HepG2 (cell line): ENCODE measurements around the gene CST3. TPM values are rescaled to one million over a fixed set of nuclear protein-coding genes. Genes with fewer than 3 reads are reported as not detected.

Experiments used
- DR1 ChIP-seq: sonication (generic); formaldehyde crosslinking; IDR thresholded peaks from 2 replicates; pipeline ENCODE4 v1.8.0; 2021; ENCODE audit warnings: mild to moderate bottlenecking, missing genetic modification reagents, inconsistent platforms
- MBD4 ChIP-seq: IDR thresholded peaks from 2 replicates; pipeline ENCODE4 v1.6.1; 2012; ENCODE audit warnings: low read length, inconsistent platforms, borderline replicate concordance
- ONECUT2 ChIP-seq: sonication (generic); formaldehyde crosslinking; IDR thresholded peaks from 2 replicates; pipeline ENCODE4 v1.4.0; 2020; ENCODE audit warnings: missing genetic modification reagents
- SMC3 ChIP-seq: IDR thresholded peaks from 2 replicates; pipeline ENCODE4 v1.6.1; 2011; ENCODE audit warnings: low read length, improper control_type of control experiment
- polyA plus RNA-seq, 8 experiments: library from polyadenylated mRNA; depleted of rRNA in 3 of 8; stranded (reverse) in 7 of 8; unstranded in 1 of 8; fragments of >200 nt; fragmentation: Illumina TruSeq in 4 of 8; extraction: Trizol in 4 of 8; gene quantifications; 2 replicates each; pipeline versions ENCODE4 v1.2.1 to v1.2.3, GENCODE V29; 2011 to 2016; ENCODE audit warnings: low read depth in 4 of 8, missing spikeins in 1 of 8, mixed read lengths in 1 of 8; ENCODE audit not compliant: insufficient read depth in 1 of 8
- total RNA-seq, 5 experiments: library from RNA; depleted of rRNA; stranded (reverse); fragments of >200 nt; fragmentation: Illumina TruSeq; extraction: Trizol; gene quantifications; 2 replicates each; pipeline ENCODE4 v1.2.3, GENCODE V29; 2016; ENCODE audit warnings: low read depth in 1 of 5
- TF ChIP-seq, protein P1 (sequence below): sonication (generic); formaldehyde crosslinking; conservative IDR thresholded peaks from 2 replicates; pipeline ENCODE4 v1.8.0; 2022; ENCODE audit warnings: low read depth, missing genetic modification reagents
- TF ChIP-seq, protein P2 (sequence below): IDR thresholded peaks from 2 replicates; pipeline ENCODE4 v1.6.1; 2012; ENCODE audit warnings: low read length, improper control_type of control experiment
- TF ChIP-seq, protein P3 (sequence below): sonication (generic); formaldehyde crosslinking; conservative IDR thresholded peaks from 2 replicates; pipeline ENCODE4 v1.8.0; 2022; ENCODE audit warnings: mild to moderate bottlenecking, moderate library complexity, missing genetic modification reagents
- TF ChIP-seq, protein P4 (sequence below): sonication (generic); formaldehyde crosslinking; IDR thresholded peaks from 2 replicates; pipeline ENCODE4 v1.4.0; 2020; ENCODE audit warnings: missing genetic modification reagents, borderline replicate concordance
- TF ChIP-seq, protein P5 (sequence below): sonication (generic); formaldehyde crosslinking; conservative IDR thresholded peaks from 2 replicates; pipeline ENCODE4 v1.4.0; 2020; ENCODE audit warnings: missing genetic modification reagents
- TF ChIP-seq, protein P6 (sequence below): IDR thresholded peaks from 2 replicates; pipeline ENCODE4 v1.4.0; 2020; ENCODE audit warnings: mild to moderate bottlenecking, missing genetic modification reagents

The CST3 gene
- total and polyA plus RNA-seq, 2 of the 13 experiments (the other 11 are each of a cell fraction or from before 2014, with no cell fraction given) = 690 to 1,005 TPM

DNA sequence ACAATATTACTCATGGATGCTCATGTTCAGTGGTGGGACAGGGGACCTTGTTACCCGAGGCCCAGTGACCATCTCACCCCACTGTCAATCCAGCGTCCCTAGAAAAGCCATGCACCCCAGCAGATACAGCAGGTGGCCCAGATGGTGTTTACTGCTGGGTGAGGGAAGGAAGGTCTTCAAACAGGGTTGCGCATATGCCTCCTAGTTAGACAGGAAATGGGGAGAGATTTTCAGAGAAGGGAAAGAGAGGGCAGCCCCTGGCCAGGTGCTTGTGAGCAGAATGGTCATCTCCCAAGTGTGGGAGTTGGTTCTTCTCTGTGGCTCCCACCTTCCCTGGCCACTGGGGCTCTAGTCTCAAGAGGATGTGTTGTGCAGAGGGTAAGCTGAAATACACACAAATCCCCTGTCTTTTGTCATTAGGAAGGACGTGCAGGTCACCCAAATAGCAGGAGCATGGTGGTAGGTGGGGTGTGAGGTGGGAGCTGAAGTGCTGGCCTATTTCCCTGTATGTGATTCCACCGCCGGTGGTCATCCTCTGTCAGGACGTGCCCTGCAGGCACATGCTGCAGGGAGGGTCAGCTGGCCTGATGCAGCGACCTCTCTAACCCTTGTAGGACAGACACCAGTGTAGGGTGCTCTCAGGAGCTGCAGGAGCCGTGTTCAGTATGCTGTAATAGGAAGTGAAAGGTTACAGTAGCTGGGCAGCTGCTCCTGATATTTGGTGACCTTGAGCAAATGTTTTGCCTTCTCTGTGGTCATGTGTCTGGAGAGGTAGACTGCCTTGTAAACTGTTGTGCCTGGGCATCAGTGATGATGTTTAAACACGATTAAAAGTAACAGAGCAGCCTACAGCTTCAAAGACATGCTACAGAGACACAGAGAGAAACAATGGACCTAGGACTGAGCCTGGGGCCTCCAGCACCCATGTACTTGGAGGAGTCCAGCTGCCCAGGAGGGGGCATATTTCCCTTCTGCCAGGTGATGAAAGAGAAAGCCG is 3.2 kb upstream of the CST3 start (continued):
- TF ChIP-seq, protein P1, sequence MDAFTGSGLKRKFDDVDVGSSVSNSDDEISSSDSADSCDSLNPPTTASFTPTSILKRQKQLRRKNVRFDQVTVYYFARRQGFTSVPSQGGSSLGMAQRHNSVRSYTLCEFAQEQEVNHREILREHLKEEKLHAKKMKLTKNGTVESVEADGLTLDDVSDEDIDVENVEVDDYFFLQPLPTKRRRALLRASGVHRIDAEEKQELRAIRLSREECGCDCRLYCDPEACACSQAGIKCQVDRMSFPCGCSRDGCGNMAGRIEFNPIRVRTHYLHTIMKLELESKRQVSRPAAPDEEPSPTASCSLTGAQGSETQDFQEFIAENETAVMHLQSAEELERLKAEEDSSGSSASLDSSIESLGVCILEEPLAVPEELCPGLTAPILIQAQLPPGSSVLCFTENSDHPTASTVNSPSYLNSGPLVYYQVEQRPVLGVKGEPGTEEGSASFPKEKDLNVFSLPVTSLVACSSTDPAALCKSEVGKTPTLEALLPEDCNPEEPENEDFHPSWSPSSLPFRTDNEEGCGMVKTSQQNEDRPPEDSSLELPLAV (CRISPR knock-in tag) = no peak
- TF ChIP-seq, protein P2, sequence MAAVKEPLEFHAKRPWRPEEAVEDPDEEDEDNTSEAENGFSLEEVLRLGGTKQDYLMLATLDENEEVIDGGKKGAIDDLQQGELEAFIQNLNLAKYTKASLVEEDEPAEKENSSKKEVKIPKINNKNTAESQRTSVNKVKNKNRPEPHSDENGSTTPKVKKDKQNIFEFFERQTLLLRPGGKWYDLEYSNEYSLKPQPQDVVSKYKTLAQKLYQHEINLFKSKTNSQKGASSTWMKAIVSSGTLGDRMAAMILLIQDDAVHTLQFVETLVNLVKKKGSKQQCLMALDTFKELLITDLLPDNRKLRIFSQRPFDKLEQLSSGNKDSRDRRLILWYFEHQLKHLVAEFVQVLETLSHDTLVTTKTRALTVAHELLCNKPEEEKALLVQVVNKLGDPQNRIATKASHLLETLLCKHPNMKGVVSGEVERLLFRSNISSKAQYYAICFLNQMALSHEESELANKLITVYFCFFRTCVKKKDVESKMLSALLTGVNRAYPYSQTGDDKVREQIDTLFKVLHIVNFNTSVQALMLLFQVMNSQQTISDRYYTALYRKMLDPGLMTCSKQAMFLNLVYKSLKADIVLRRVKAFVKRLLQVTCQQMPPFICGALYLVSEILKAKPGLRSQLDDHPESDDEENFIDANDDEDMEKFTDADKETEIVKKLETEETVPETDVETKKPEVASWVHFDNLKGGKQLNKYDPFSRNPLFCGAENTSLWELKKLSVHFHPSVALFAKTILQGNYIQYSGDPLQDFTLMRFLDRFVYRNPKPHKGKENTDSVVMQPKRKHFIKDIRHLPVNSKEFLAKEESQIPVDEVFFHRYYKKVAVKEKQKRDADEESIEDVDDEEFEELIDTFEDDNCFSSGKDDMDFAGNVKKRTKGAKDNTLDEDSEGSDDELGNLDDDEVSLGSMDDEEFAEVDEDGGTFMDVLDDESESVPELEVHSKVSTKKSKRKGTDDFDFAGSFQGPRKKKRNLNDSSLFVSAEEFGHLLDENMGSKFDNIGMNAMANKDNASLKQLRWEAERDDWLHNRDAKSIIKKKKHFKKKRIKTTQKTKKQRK = no peak
- TF ChIP-seq MBD4 = no peak
- peak; percentile 25; the same call in 1 of the 2 replicates for TF ChIP-seq SMC3
- TF ChIP-seq, protein P3, sequence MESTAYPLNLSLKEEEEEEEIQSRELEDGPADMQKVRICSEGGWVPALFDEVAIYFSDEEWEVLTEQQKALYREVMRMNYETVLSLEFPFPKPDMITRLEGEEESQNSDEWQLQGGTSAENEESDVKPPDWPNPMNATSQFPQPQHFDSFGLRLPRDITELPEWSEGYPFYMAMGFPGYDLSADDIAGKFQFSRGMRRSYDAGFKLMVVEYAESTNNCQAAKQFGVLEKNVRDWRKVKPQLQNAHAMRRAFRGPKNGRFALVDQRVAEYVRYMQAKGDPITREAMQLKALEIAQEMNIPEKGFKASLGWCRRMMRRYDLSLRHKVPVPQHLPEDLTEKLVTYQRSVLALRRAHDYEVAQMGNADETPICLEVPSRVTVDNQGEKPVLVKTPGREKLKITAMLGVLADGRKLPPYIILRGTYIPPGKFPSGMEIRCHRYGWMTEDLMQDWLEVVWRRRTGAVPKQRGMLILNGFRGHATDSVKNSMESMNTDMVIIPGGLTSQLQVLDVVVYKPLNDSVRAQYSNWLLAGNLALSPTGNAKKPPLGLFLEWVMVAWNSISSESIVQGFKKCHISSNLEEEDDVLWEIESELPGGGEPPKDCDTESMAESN = 0 out of 2 replicates have a peak, but pooled peaks have one; percentile 10
- no peak for TF ChIP-seq DR1 (CRISPR knock-in tag)
- TF ChIP-seq, protein P4, sequence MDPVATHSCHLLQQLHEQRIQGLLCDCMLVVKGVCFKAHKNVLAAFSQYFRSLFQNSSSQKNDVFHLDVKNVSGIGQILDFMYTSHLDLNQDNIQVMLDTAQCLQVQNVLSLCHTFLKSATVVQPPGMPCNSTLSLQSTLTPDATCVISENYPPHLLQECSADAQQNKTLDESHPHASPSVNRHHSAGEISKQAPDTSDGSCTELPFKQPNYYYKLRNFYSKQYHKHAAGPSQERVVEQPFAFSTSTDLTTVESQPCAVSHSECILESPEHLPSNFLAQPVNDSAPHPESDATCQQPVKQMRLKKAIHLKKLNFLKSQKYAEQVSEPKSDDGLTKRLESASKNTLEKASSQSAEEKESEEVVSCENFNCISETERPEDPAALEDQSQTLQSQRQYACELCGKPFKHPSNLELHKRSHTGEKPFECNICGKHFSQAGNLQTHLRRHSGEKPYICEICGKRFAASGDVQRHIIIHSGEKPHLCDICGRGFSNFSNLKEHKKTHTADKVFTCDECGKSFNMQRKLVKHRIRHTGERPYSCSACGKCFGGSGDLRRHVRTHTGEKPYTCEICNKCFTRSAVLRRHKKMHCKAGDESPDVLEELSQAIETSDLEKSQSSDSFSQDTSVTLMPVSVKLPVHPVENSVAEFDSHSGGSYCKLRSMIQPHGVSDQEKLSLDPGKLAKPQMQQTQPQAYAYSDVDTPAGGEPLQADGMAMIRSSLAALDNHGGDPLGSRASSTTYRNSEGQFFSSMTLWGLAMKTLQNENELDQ (CRISPR knock-in tag) = no peak; the same call in 1 of the 2 replicates
- TF ChIP-seq, protein P5, sequence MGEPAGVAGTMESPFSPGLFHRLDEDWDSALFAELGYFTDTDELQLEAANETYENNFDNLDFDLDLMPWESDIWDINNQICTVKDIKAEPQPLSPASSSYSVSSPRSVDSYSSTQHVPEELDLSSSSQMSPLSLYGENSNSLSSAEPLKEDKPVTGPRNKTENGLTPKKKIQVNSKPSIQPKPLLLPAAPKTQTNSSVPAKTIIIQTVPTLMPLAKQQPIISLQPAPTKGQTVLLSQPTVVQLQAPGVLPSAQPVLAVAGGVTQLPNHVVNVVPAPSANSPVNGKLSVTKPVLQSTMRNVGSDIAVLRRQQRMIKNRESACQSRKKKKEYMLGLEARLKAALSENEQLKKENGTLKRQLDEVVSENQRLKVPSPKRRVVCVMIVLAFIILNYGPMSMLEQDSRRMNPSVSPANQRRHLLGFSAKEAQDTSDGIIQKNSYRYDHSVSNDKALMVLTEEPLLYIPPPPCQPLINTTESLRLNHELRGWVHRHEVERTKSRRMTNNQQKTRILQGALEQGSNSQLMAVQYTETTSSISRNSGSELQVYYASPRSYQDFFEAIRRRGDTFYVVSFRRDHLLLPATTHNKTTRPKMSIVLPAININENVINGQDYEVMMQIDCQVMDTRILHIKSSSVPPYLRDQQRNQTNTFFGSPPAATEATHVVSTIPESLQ = no peak
- TF ChIP-seq, protein P6, sequence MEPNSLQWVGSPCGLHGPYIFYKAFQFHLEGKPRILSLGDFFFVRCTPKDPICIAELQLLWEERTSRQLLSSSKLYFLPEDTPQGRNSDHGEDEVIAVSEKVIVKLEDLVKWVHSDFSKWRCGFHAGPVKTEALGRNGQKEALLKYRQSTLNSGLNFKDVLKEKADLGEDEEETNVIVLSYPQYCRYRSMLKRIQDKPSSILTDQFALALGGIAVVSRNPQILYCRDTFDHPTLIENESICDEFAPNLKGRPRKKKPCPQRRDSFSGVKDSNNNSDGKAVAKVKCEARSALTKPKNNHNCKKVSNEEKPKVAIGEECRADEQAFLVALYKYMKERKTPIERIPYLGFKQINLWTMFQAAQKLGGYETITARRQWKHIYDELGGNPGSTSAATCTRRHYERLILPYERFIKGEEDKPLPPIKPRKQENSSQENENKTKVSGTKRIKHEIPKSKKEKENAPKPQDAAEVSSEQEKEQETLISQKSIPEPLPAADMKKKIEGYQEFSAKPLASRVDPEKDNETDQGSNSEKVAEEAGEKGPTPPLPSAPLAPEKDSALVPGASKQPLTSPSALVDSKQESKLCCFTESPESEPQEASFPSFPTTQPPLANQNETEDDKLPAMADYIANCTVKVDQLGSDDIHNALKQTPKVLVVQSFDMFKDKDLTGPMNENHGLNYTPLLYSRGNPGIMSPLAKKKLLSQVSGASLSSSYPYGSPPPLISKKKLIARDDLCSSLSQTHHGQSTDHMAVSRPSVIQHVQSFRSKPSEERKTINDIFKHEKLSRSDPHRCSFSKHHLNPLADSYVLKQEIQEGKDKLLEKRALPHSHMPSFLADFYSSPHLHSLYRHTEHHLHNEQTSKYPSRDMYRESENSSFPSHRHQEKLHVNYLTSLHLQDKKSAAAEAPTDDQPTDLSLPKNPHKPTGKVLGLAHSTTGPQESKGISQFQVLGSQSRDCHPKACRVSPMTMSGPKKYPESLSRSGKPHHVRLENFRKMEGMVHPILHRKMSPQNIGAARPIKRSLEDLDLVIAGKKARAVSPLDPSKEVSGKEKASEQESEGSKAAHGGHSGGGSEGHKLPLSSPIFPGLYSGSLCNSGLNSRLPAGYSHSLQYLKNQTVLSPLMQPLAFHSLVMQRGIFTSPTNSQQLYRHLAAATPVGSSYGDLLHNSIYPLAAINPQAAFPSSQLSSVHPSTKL = peak; percentile 93
- TF ChIP-seq ONECUT2 (CRISPR knock-in tag) = no peak
